Body of pancreas (tissue), 4 donors: ENCODE results near the gene UBE2B. TPM values are rescaled to one million over a fixed set of nuclear protein-coding genes. Genes with fewer than 3 reads are reported as not detected.
"Not testable (repeated sequence)": the region's sequence is repeated elsewhere in the genome, so short reads cannot be mapped to it uniquely, and the experiment has no call there.

Source experiments
- ATAC-seq: fragments of 150-250 bp; one replicate; pipeline ENCODE4 v1.9.1; 2016
- DNase-seq, 4 donors: peaks; one replicate each; pipeline ENCODE4 v3.0.0-alpha.2; 2019
- H3K27ac ChIP-seq, 4 donors: fragments of 200-600 bp; sonication (generic); 1 replicate in 3 of 4; 2 replicates in 1 of 4; pipeline versions ENCODE4 v1.5.1 to v1.6.1; 2016 to 2019; ENCODE audit warnings: mild to moderate bottlenecking in 1 of 4, mixed read lengths in 1 of 4, moderate library complexity in 1 of 4
- H3K27me3 ChIP-seq, 2 donors: fragments of 200-600 bp; sonication (generic); one replicate each; pipeline ENCODE4 v1.6.0; 2016; ENCODE audit warnings: mild to moderate bottlenecking in 1 of 2
- H3K36me3 ChIP-seq, 2 donors: fragments of 200-600 bp; sonication (generic); replicated peaks in 1 of 2; 2 replicates each; pipeline ENCODE4 v1.5.1; 2016; ENCODE audit warnings: low read depth in 2 of 2; ENCODE audit not compliant: insufficient read depth in 1 of 2
- H3K4me1 ChIP-seq: fragments of 200-600 bp; sonication (generic); one replicate; pipeline ENCODE4 v1.6.0; 2016
- H3K4me3 ChIP-seq, 2 donors: fragments of 200-600 bp; sonication (generic); 1 replicate in 1 of 2; 2 replicates in 1 of 2; pipeline ENCODE4 v1.5.1; 2016 to 2019
- H3K9me3 ChIP-seq, 3 donors: fragments of 200-600 bp; sonication (generic); 1 replicate in 2 of 3; 2 replicates in 1 of 3; pipeline ENCODE4 v1.5.1; 2016
- CTCF ChIP-seq, 7 experiments: fragments of 450-650 bp in 4 of 7; fragments of 200-600 bp in 3 of 7; sonication (generic) in 3 of 7; IDR thresholded peaks; one replicate each; pipeline ENCODE4 v1.5.1; 2016 to 2019; ENCODE audit warnings: antibody characterized with exemption in 7 of 7
- POLR2A ChIP-seq, 3 donors: fragments of 450-650 bp; IDR thresholded peaks; one replicate each; pipeline ENCODE4 v1.6.1; 2016; ENCODE audit warnings: antibody characterized with exemption in 3 of 3, mild to moderate bottlenecking in 2 of 3
- WGBS, 2 donors: methylation state at CpG; one replicate each; pipeline ENCODE4 v1.1.5; 2017; 5-methylcytosine and 5-hydroxymethylcytosine counted together
- intact Hi-C: fragments of 100-400 bp; cut with DNase I; formaldehyde crosslinking; loops from one replicate; pipeline ENCODE4 v1.15.1; 2023
- total RNA-seq, 2 donors: library from RNA; depleted of rRNA; stranded (reverse); fragments of >200 nt; gene quantifications; one replicate each; pipeline ENCODE4 v1.1.0, GENCODE V29; 2016

Gene UBE2B
- total RNA-seq = 10 to 100 TPM; 31.6 to 36.1 TPM

DNA sequence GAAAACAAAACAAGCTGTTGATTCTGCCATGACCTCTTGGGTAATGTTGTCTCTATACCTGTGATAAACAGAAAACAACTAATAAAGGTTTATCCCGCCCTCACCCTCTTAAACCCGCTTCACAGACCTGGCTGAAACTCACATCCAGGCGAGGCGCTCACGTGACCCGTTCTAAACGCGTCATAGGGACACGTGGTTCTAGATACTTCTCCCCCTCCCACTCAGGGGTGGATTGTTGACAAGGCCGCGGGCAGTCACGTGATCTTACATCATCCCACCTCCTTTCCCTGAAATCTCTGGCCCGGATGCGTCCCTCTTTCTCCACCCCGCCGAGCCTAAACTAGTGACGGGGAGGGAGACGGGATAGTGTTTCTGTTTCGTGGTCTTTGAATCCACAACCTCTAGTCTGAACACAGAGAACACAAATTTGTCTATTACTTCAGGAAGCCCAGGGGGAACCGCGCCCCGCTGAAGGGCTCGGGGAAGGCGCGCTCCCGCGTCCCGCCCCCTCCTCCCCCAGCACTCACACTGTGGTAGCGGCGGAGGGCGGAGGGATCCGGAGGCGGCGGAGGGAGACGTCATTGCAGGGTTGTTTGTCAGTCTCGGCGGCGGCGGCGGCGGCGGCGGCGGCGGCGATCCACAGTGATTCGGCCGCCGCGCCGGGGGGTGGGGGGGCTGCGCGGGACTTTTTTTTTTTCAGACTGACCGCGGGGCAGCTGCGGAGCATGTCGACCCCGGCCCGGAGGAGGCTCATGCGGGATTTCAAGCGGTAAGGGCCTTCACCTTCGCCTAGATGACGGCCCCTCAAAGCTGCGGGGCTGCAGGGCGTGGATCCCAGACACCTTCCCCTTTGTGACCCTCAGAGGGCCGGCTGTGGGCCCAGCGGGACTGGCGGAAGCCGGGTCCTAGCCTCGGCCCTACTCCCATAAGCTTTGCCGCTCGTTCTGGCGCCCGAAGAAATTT is at the start of gene UBE2B:
Gene UBE2B, plus strand, starts transcription at position 699 of the 963 bp plus-strand sequence. Its CDS starts 27 bp downstream, at position 726.
- ATAC-seq (peak; percentile 92), DNase-seq (peak; percentile 98 to 100 (median 98))
- H3K36me3 ChIP-seq = no peaks in the 10 kb centered on the region
- WGBS, 2 donors = 0 to 1% methylated on average over 25 to 69 of the region's 74 CpGs
- no peaks in the 10 kb centered on the region for H3K27me3 ChIP-seq
- peak within 1 kb of the TSS; percentile 68 for H3K4me3 ChIP-seq
- no peaks in the 10 kb centered on the region for H3K9me3 ChIP-seq
- intact Hi-C loops = no loop called here
- peaks cover 39% of the 10 kb centered on the region for H3K4me1 ChIP-seq
- peak within 1 kb of the TSS; percentile 99 to 100 (median 99) for H3K27ac ChIP-seq
- TF ChIP-seq POLR2A (IDR thresholded peaks at IDR 0.05) (peak; percentile 62 to 71 (median 67)), CTCF (IDR thresholded peaks at IDR 0.05) (peak in 1 of 7 experiments; percentile 7)

GRCh38 chr5:134327327-134327726 is 44.0 kb upstream of the UBE2B start:
- H3K4me1 ChIP-seq = no peaks in the 10 kb centered on the region
- no peaks in the 10 kb centered on the region for H3K27me3 ChIP-seq
- H3K4me3 ChIP-seq = no peak overlapping the region
- TF ChIP-seq POLR2A (IDR thresholded peaks at IDR 0.05) = no peak
- TF ChIP-seq CTCF (IDR thresholded peaks at IDR 0.05) = no peak
- H3K36me3 ChIP-seq = no peaks in the 10 kb centered on the region
- no peak overlapping the region for H3K27ac ChIP-seq
- peaks cover 0 to 22% (median 2%) of the 10 kb centered on the region in 3 donors for H3K9me3 ChIP-seq
- DNase-seq = no peak
- intact Hi-C loops = no loop called here
- no peak for ATAC-seq

- 46 to 52% methylated on average over 2 of the region's 2 CpGs for WGBS, 2 donors
- no peaks in the 10 kb centered on the region for H3K27me3 ChIP-seq
- H3K27ac ChIP-seq = no peak overlapping the region
- peaks cover 0 to 22% (median 2%) of the 10 kb centered on the region in 3 donors for H3K9me3 ChIP-seq
- H3K4me1 ChIP-seq = no peaks in the 10 kb centered on the region
- no peak for TF ChIP-seq POLR2A (IDR thresholded peaks at IDR 0.05)
- no peak overlapping the region for H3K4me3 ChIP-seq
- H3K36me3 ChIP-seq = no peaks in the 10 kb centered on the region
- DNase-seq (no peak), ATAC-seq (no peak)
- intact Hi-C loops = no loop called here
Observed at GRCh38 chr5:134328619-134329018, 42.8 kb upstream of the UBE2B start.

GRCh38 chr5:134336833-134337232 is 34.5 kb upstream of the UBE2B start:
- WGBS, 2 donors = 75 to 100% methylated on average over 2 to 6 of the region's 6 CpGs
- H3K9me3 ChIP-seq, H3K27ac ChIP-seq, DNase-seq, H3K4me3 ChIP-seq, intact Hi-C loops, H3K27me3 ChIP-seq, H3K4me1 ChIP-seq, H3K36me3 ChIP-seq, ATAC-seq: not testable (repeated sequence)

DNA sequence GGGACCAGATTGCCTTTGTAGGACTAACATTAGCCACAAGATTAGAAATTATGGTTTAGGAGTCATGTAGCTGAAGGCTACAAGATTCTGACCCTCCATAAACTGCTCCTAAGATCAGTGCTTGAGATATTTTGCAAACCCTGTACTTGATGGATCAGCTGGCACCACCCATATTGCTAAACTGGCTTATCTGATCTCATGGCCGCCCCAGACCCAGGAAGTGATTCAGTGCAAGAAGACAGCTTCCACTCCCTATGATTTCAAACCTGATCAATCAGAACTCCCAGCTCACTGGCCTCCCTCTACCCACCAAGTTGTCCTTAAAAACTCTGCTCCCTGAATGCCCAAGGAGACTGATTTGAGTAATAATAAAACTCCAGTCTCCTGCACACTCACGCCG is 27.9 kb upstream of the UBE2B start:
- intact Hi-C loops, ATAC-seq: not testable (repeated sequence)

DNA sequence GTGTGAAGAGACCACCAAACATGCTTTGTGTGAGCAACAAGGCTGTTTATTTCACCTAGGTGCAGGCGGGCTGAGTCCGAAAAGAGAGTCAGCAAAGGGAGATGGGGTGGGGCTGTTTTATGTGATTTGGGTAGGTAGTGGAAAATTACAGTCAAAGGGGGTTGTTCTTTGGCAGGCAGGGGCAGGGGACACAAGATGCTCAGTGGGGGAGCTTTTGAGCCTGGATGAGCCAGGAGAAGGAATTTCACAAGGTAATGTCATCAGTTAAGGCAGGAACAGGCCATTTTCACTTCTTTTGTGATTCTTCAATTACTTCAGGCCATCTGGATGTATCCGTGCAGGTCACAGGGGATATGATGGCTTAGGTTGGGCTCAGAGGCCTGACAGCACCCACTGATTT is 25.9 kb upstream of the UBE2B start:
- ATAC-seq, H3K4me1 ChIP-seq, H3K9me3 ChIP-seq, DNase-seq, H3K36me3 ChIP-seq, H3K27ac ChIP-seq, intact Hi-C loops, H3K27me3 ChIP-seq, H3K4me3 ChIP-seq: not testable (repeated sequence)
- WGBS, 2 donors = 86 to 88% methylated on average over 3 of the region's 3 CpGs

More for the DNA sequence above, 27.9 kb upstream of the UBE2B start:
- H3K36me3 ChIP-seq, H3K4me1 ChIP-seq, H3K27me3 ChIP-seq, H3K4me3 ChIP-seq, H3K27ac ChIP-seq, H3K9me3 ChIP-seq, DNase-seq: not testable (repeated sequence)
- WGBS, 2 donors = 79 to 94% methylated on average over 3 of the region's 3 CpGs
